Ovary (tissue), 3 donors: Measurements from ENCODE around the gene PTPN13.

Source experiments
- CTCF ChIP-seq, 3 donors: fragments of 450-650 bp in 2 of 3; fragments of 200-600 bp in 1 of 3; IDR thresholded peaks; one replicate each; pipeline versions ENCODE4 v1.5.1 to v1.8.0; 2016 to 2022; ENCODE audit warnings: antibody characterized with exemption in 3 of 3, mild to moderate bottlenecking in 1 of 3
- EP300 ChIP-seq: sonication (generic); formaldehyde crosslinking; IDR thresholded peaks from one replicate; pipeline ENCODE4 v1.6.1; 2017; ENCODE audit warnings: antibody characterized with exemption
- donor health status: DM: no; HTN: no; CAD: no.

- TF ChIP-seq EP300 (no peak), CTCF (IDR thresholded peaks at IDR 0.05) (no peak)
Observed at GRCh38 chr4:86621435-86621834, 27.3 kb downstream of the PTPN13 start.
